SU-DHL-6 (cell line): Measurements from ENCODE around the gene PLA1A.

Experiments used
- H2AFZ ChIP-seq: fragments of 200-600 bp; sonication (generic); 2 replicates; pipeline ENCODE4 v1.6.1; 2014; ENCODE audit warnings: low read depth, mild to moderate bottlenecking, moderate library complexity, mixed read lengths, antibody characterized with exemption, low read length; ENCODE audit not compliant: severe bottlenecking
- H3F3A ChIP-seq: fragments of 200-600 bp; shearing (Covaris generic); 2 replicates; pipeline ENCODE4 v1.6.0; 2016; ENCODE audit warnings: antibody characterized with exemption, mild to moderate bottlenecking; ENCODE audit not compliant: insufficient read depth
- H3K27ac ChIP-seq: fragments of 200-600 bp; sonication (generic); 2 replicates; pipeline ENCODE4 v1.5.1; 2016; ENCODE audit warnings: low read depth, mild to moderate bottlenecking, low read length, moderate library complexity, mixed read lengths
- H3K27me3 ChIP-seq: fragments of 200-600 bp; sonication (generic), shearing (Covaris generic); 2 replicates; pipeline ENCODE4 v1.6.0; 2014; ENCODE audit warnings: mild to moderate bottlenecking, low read length
- H3K36me3 ChIP-seq: fragments of 200-600 bp; sonication (generic); 2 replicates; pipeline ENCODE4 v1.6.1; 2014; ENCODE audit warnings: mild to moderate bottlenecking, low read length, mixed read lengths
- H3K4me2 ChIP-seq: fragments of 300-600, 200-600 bp; shearing (Covaris generic), sonication (generic); 2 replicates; pipeline ENCODE4 v1.6.0; 2014; ENCODE audit warnings: low read length, low read depth, mild to moderate bottlenecking; ENCODE audit not compliant: poor library complexity, severe bottlenecking
- H3K4me3 ChIP-seq: fragments of 200-600 bp; sonication (generic); 2 replicates; pipeline ENCODE4 v1.5.1; 2014; ENCODE audit warnings: antibody characterized with exemption, low read length, mild to moderate bottlenecking, mixed read lengths; ENCODE audit not compliant: insufficient read depth, poor library complexity, severe bottlenecking
- H3K79me2 ChIP-seq: fragments of 200-600 bp; sonication (generic); 2 replicates; pipeline ENCODE4 v1.6.1; 2014; ENCODE audit warnings: mild to moderate bottlenecking, low read length, moderate library complexity; ENCODE audit not compliant: insufficient read depth
- H3K9ac ChIP-seq: fragments of 200-600 bp; sonication (generic); 2 replicates; pipeline ENCODE4 v1.7.0; 2014; ENCODE audit warnings: mild to moderate bottlenecking, low read length
- H3K9me2 ChIP-seq: fragments of 200-600 bp; sonication (generic); replicated peaks from 2 replicates; pipeline ENCODE4 v1.6.1; 2014; ENCODE audit warnings: low read length; ENCODE audit not compliant: insufficient read depth
- H3K9me3 ChIP-seq: fragments of 200-600 bp; sonication (generic); 2 replicates; pipeline ENCODE4 v1.6.1; 2014; ENCODE audit warnings: low read length, mixed read lengths; ENCODE audit not compliant: insufficient read depth
- H4K20me1 ChIP-seq: fragments of 200-600 bp; sonication (generic); 2 replicates; pipeline ENCODE4 v1.6.1; 2014; ENCODE audit warnings: low read depth, mild to moderate bottlenecking, antibody characterized with exemption, low read length, moderate library complexity, mixed read lengths
- EZH2phosphoT487 ChIP-seq: fragments of 200-600 bp; sonication (generic), shearing (Covaris generic); conservative IDR thresholded peaks from 2 replicates; pipeline ENCODE4 v1.6.1; 2018; ENCODE audit warnings: mild to moderate bottlenecking, antibody characterized with exemption, low read length, moderate library complexity, mixed read lengths
- TF ChIP-seq, protein P1 (sequence below): fragments of 200-600 bp; sonication (generic); IDR thresholded peaks from one replicate; pipeline ENCODE4 v1.5.1; 2017; ENCODE audit warnings: antibody characterized with exemption, mild to moderate bottlenecking, low read length, moderate library complexity; ENCODE audit not compliant: insufficient read depth, poor library complexity, severe bottlenecking

The PLA1A gene

DNA sequence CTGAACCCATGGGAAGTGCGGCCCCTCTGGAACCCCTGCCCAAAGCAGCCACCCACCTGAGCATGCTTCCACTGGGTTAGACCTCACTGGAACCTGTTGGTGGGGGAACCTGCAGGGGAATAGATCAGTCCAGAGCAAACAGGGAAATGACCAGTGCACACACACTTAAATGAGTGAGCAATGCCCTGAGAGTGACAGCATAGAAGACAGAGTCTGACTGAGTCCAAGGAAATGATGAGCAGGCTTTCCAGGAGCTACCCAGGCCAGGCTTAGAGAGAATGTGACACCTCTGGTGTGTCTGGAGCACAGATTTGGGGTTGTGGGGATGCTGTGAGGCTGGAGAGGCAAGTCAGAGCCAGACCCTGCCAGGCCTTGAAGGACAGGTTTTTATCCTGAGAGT, 28.5 kb downstream of the PLA1A start:
- Histone ChIP-seq H3K9ac (no peak overlapping the region), H3K4me3 (no peak overlapping the region), H3K36me3 (no peaks in the 10 kb centered on the region), H3F3A (no peaks in the 10 kb centered on the region), H3K79me2 (no peaks in the 10 kb centered on the region), H3K4me2 (no peak overlapping the region), H3K27me3 (no peaks in the 10 kb centered on the region), H3K9me2 (no peaks in the 10 kb centered on the region), H4K20me1 (no peaks in the 10 kb centered on the region), H3K9me3 (no peaks in the 10 kb centered on the region), H2AFZ (no peak overlapping the region), H3K27ac (no peak overlapping the region)
- no peak for TF ChIP-seq EZH2phosphoT487
- TF ChIP-seq, protein P1, sequence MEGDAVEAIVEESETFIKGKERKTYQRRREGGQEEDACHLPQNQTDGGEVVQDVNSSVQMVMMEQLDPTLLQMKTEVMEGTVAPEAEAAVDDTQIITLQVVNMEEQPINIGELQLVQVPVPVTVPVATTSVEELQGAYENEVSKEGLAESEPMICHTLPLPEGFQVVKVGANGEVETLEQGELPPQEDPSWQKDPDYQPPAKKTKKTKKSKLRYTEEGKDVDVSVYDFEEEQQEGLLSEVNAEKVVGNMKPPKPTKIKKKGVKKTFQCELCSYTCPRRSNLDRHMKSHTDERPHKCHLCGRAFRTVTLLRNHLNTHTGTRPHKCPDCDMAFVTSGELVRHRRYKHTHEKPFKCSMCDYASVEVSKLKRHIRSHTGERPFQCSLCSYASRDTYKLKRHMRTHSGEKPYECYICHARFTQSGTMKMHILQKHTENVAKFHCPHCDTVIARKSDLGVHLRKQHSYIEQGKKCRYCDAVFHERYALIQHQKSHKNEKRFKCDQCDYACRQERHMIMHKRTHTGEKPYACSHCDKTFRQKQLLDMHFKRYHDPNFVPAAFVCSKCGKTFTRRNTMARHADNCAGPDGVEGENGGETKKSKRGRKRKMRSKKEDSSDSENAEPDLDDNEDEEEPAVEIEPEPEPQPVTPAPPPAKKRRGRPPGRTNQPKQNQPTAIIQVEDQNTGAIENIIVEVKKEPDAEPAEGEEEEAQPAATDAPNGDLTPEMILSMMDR = no peak

DNA sequence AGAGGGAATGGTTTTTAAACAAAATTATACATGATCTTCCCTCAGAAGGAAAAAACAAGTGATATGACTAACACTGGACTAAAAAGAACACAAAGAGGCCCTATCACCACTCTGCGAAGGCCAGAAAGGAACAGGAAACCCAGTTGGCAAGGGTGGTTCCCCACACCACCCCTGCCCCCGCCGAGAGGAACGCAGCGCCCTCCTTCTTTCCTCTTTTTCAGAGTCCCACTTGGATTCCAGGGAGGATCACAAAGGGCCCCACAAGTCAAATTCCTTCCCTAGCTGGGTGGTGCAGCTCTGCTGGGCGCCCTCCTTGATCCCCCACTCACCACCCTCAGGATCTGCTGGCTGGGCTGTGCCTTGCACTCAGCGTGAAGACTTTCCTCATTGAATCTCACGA, 29.8 kb downstream of the PLA1A start:
- TF ChIP-seq, protein P1 = no peak
- TF ChIP-seq EZH2phosphoT487 = no peak
- Histone ChIP-seq H3K4me2 (no peak overlapping the region), H3K9me3 (no peaks in the 10 kb centered on the region), H2AFZ (no peak overlapping the region), H3K4me3 (no peak overlapping the region), H3F3A (no peaks in the 10 kb centered on the region), H3K9me2 (no peaks in the 10 kb centered on the region), H3K27ac (no peak overlapping the region), H3K9ac (no peak overlapping the region), H3K36me3 (no peaks in the 10 kb centered on the region), H3K79me2 (no peaks in the 10 kb centered on the region), H3K27me3 (no peaks in the 10 kb centered on the region), H4K20me1 (no peaks in the 10 kb centered on the region)

GRCh38 chr3:119628390-119628789, 30.7 kb downstream of the PLA1A start:
- H2AFZ ChIP-seq = no peak overlapping the region
- H4K20me1 ChIP-seq = no peaks in the 10 kb centered on the region
- H3K79me2 ChIP-seq = no peaks in the 10 kb centered on the region
- no peak overlapping the region for H3K27ac ChIP-seq
- no peaks in the 10 kb centered on the region for H3K36me3 ChIP-seq
- TF ChIP-seq, protein P1 = no peak
- TF ChIP-seq EZH2phosphoT487 = no peak
- no peak overlapping the region for H3K4me3 ChIP-seq
- H3F3A ChIP-seq = no peaks in the 10 kb centered on the region
- H3K4me2 ChIP-seq = no peak overlapping the region
- H3K27me3 ChIP-seq = no peaks in the 10 kb centered on the region
- H3K9me3 ChIP-seq = no peaks in the 10 kb centered on the region
- no peaks in the 10 kb centered on the region for H3K9me2 ChIP-seq
- H3K9ac ChIP-seq = no peak overlapping the region
